ENCODE measurements around the gene GINS2.

DNA sequence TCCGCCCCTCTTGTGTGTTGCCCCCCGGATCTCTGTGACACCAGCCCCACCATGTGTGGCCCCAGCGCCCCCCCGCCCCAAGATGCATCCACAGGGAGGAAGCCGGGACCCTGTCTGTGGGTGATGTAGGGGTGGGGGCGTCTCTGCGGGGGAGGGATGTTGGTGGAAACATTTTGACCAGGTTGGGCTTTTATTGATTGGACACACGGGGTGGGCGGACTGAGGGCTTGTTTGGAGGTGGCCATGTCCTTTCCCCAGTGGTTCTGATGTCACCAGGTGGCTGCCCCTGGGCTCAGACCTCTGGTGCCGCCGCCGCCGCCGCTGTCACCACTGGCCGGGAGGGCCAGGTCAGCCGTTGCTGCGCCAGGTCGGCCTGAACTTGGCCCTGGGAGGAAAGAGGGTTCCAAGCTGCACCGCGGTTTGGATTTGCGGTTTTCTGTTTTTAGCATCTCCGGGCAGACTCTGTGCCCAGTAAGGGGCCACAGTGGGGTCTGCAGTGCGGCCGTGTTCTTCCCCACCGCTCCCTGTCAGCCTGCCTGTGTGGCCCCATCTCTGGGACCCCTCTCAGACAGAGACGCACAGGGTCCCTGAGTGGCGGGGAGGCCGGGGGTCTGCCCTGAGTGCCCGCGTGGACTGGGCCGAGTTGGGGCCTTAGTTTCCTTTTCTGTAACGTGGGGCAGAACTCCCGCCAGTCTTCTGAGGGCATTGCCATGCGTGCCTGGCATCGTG is 55.9 kb downstream of the GINS2 start:
- TF ChIP-seq CTCF (conservative IDR thresholded peaks at IDR 0.05) (no peak), ZFX (IDR thresholded peaks at IDR 0.05) (no peak)
